Skeletal muscle cell (primary cell): ENCODE results near the gene HTRA2.

Experiments used
- DNase-seq: peaks from one replicate; pipeline ENCODE4 v3.0.0-alpha.2; 2010; ENCODE audit warnings: low read depth
- H3K4me3 ChIP-seq: 2 replicates; pipeline ENCODE4 v1.5.1; 2011; ENCODE audit warnings: low read depth, mild to moderate bottlenecking, control low read depth, low read length, moderate library complexity

Gene HTRA2

DNA sequence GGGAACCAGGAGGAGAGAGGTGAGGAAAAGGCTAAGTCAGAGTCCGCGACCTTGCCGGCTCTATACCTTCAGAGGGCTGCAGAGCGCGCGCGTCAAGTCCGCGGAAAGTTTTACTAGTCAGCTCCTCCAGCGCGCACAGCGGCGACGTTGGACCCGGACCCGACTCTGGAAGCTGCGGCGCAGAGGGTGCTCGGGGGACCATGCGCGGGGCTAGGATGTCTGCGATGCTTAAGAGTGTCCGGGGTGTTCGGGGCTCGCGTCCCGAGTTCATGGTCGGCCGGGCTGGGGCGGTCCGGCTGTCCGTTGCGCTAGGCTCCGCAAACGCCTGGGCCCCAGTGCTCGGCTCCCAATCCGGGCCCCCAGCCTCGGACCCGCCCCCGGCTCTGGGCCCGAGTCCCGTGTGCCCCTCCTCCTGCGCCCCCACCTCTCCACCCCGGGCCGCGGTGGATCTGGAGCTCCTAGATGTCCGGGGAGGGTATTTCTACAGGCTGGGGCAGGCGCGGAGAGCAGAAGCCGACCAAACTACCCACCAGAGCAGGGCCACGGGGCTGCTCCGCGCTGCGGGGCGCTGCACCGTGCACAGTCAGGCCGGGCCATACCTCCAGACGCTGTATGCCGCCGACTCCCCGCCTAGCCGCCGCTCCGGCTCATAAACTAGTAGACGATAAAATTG, 30.3 kb upstream of the HTRA2 start, which contains the start of gene LBX2:
Gene LBX2 (minus strand): TSS at position 337 of the 673 bp plus-strand sequence. CDS start 66 bp downstream, at position 271.
- peak within 1 kb of the TSS; percentile 41 for H3K4me3 ChIP-seq
- no peak for DNase-seq

DNA sequence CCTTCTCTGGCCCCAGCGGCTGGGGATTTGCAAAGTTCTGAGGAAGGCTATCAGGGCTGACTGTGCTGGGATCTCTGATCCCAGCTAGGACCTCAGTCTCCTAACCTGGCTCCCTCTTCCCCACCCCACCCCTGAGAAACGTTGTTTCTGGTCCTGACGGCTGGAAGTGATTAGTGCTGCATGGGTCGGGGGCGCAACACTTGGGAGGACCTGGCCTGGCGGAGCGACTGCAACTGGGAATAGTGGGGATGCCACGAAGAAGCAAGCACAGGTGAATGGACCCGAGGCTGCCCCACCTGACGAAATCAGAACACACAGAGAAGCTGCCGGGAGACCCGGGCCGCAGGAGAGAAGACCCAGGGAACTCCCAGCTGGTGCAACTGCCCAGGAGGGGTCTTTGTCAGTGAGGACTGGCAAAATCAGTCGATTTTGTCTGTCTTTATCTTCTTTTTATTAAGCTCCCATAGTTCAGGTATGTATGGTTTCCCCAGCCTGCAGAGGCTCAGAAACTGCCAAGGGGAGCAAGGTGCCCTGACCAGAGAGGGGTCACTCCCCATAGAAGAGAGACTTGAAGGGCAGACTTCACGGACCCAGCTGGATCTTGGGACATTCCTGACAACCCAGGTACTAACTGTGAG, 29.7 kb upstream of the HTRA2 start:
- peak overlapping the region; percentile 41 for H3K4me3 ChIP-seq
- DNase-seq = no peak

DNA sequence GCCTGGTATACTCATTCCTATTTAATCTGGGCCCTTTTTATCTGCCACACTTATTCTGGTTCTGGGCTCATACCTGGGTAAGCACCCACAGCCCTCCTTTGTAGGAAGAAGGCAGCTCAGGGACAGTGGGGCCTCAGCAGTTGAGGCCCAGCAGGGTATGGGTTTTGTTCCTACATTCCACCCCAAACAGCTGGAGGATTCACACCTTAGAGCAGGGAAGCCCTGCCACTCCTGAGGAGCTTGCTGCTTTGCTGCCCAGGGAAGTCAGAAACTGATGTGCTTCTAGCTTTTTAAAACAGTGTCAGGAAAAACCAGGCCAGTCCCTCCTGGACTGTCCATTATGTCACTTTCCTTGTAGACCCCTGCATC, 29.2 kb upstream of the HTRA2 start:
- no peak overlapping the region for H3K4me3 ChIP-seq
- DNase-seq = no peak

DNA sequence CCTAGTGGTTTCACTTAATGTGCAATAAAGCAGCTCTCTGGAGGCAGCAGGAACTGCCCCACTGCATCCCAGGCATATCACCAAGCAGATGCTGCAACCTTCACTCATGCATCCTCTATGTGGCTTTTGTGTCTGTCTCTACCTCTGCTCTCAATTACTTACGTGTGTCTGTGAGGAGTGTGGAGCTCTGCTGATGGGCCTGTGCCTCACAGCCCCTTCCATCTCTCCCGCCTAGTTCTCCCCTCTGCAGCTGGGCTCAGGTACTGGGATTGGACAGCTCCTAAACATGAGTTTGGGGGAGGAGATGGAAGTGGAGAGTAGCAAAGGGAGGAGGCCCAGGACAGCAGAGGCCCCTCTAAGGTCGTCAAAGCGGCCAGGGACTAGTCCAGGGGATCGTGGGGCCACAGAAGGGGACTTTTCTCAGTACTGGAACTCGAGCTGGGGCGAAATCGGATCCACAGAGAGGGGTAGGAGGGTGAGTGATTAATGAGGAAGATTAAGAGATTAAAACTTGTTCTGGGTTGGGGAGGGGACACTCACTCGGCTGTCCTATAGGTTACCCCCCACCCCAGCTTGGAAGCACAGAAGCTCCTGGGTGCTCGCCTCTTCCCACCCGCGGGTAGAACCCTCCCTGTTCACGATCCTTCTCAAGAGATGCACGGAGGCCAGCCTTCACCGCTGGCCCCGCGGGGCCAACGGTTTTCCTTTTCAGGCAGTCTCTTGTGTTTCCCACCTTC, 28.2 kb upstream of the HTRA2 start:
- no peak overlapping the region for H3K4me3 ChIP-seq
- DNase-seq = no peak

DNA sequence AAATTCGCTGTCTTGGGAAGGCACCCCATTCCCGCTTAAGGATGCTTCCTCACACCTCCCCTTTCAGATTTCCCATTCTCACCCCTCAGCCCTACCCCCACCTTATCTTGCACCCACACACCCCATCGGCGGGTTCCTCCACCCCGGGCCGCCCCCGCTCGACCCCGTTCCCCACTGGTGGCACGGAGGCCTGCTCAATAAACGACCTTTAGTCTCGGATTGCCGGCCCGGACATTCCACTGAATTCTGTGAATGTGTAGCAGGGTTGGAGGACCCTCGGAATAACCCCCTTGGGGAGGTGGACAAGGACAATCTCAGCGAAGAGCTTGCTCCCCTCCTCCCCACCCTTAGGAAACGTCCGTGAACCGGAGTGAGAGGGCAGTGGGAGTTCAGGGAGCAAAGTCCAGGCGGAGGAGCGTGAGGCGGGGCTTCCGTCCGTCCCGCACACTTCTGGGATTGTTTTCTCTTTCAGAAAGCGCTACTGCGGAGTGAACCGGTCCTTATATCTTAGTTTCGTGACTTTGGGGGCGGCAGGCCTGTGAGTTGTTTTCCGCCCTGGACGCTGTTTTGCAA, 27.5 kb upstream of the HTRA2 start:
- peak overlapping the region; percentile 54 for H3K4me3 ChIP-seq

DNA sequence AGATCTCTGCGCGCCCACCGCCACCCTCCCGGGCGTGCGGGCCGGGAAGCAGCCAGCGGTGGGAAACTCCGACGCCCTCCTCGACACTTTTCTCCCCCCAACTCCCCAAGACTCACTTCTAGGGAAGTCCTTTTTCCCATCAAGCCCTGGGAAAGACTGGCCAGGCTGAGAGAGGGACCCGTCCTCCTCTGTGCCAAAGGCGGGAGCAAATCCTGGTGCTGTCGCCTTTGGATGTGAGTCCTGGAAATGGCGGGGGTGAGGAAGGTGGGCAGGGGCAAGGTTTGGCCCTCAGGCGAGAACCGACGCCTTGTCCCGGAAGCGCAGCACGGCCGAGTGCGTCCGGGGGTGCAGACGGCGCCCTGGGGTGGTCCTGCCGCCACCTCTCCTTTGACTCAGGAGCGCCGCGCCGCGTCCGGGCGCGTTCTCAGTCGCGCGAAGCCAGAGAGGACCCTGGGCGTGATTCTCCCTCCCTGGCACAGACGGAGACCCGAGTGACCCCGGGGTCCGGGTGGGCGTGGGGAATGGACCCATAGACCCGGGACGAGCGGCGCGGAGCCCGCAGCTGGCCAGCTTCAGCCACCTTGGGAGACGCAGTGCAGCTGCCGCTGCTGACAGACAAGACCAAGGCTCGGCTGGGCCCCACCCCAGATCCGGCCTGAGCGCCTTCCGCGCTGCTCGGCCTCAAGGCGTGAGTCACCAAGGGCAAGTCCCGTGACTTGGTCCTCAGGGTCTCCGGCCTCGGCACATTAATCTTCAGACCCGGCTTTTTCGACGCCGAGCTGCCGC, 26.8 kb upstream of the HTRA2 start:
- peak; percentile 35 for DNase-seq
- H3K4me3 ChIP-seq = peak overlapping the region; percentile 54

More for the DNA sequence above, 27.5 kb upstream of the HTRA2 start:
- DNase-seq = no peak

DNA sequence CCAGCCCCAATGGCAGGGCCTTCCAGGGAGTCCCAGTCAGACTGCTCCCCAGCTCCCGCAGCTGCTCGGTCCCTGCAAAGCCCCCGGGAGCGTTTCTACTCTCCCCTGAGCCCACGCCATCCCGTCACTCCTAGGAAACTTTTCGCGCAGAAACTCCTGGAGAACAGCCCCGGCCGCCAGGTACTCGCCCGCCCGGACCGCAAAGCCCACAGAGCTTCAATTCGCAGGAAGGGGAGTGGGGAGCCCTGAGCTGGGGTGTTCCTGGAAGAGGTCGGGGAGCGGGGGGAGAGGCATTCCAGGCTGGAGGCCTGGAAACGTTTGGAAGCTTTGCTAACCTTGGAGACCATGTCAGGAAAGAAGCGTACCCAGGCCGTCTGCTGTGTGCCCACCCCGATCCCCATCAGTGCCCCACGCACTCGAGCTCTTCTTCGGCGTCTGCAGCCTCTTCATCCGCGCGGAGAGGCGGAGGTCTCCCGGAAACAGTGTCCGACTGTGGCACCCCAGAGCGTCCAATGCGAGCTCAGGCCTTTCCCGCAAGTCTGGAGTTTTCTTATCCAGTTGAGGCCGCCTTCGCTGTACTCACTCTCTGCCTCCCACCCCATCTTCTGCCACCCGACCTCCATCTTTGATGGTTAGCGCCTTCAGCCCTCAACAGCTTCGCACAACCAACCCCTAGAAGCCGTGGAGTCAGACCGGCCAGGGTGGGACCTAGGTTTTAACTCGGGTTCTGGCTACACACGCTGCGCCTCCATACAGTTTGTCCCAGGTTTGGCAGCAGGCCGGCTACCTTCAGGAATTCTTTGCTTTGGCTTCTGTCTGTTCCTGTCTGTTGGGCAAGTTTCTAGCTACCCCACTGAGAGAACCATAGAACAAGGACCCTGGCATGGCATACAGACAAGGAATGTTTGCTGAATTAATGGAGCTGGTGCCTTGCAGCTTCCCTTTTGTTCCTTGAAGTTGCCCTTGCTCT, 25.9 kb upstream of the HTRA2 start:
- no peak for DNase-seq
- H3K4me3 ChIP-seq = peak overlapping the region; percentile 54

DNA sequence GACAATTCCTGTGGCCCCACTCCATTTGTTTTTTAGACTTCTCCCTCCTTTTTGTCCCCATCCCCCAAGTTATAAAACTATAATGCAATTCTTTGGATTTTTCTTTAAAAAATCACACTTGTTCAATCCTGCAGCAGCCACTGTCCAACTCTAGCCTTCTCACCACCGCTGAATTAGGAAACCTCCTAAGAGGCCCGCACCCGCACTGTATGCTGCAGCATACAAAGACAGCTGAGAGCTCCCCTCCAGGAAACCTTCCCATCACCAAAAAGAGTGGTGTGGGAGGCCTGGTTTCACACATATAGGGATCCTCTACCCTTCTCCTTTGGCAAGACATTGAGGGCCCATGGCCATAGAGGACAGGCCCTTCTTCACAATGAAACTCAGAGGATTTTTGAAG, 25.1 kb upstream of the HTRA2 start:
- no peak overlapping the region for H3K4me3 ChIP-seq
- no peak for DNase-seq

DNA sequence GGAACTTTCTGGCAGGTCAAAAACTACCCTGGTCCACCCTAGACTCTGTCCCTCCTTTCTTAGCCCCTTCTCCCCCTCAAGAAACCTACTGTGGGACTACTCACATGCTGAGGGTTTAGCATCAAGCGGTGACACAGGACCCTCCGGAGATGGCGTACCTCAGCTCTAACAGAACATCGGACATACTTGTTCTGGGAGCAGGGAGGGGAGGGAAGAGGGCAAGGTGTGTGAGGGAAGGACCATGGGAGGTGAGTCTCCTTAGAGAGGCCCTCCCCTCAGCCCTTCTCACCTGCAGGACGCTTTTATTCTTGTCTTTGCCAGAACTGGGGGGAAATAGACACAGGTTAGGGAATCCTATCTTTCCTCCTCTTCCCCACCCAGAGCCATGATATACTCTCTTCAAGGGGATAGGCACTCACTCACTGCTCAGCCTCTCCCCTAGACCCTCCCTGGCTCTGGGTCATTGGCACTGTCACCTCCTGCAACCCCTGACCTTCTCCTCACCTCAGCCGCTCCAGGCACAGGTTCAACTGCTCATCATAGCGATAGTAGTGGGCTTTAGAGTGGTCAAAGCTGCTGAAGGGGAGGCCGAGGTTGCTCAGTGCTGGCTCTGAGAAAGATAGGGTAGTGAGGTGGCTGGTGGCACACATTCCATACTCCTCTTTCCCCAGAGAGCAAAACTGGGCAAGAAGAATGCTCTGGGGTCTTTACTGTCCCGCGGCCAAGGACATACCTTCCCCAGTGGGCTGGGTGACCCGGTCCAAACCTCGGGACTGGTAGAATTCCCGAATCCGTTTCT, 24.1 kb upstream of the HTRA2 start:
- DNase-seq = no peak

DNA sequence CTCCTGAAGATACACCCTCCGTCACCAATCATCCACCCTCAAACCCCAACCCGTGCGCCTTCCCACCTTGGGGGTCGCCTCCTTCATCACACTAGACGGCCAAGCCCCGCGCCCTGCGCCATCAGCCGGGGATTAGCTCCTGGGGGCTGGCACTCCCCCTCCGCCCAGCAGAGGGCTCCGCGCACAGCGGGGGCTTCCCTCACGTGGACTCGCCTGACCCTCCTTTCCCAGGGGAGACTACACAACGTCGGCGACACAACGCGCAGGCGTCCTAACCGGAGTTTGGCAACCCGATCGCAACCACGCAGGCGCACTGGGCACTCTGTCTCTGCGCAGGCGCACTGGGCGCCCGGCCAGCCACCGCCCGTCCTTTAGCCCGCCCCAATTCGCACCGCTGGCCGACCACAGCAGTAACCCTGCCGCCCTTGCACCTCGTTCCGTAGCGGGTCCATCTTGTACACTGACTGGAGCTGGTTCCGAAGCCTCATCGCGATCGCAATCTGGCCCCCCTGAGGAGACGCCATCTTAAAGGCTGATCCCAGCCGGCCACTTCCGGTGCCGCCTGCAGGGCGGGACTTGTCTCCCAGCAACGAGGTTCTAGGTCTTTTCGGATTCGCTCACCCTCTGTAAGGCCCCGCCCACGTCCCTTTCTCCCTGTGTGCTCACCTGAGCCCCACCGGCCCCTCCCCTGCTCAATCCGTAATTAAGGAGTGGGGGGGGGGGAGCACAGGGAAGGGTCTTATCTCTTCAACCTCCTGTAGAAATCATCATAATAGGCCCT, 22.4 kb upstream of the HTRA2 start, which contains the start of gene PCGF1:
Gene PCGF1 (minus strand): TSS at position 551 of the 781 bp plus-strand sequence. CDS start 27 bp downstream, at position 524.
- peak; percentile 90 for DNase-seq
- peak within 1 kb of the TSS; percentile 89 for H3K4me3 ChIP-seq

More for the DNA sequence above, 24.1 kb upstream of the HTRA2 start:
- H3K4me3 ChIP-seq = peak overlapping the region; percentile 5

DNA sequence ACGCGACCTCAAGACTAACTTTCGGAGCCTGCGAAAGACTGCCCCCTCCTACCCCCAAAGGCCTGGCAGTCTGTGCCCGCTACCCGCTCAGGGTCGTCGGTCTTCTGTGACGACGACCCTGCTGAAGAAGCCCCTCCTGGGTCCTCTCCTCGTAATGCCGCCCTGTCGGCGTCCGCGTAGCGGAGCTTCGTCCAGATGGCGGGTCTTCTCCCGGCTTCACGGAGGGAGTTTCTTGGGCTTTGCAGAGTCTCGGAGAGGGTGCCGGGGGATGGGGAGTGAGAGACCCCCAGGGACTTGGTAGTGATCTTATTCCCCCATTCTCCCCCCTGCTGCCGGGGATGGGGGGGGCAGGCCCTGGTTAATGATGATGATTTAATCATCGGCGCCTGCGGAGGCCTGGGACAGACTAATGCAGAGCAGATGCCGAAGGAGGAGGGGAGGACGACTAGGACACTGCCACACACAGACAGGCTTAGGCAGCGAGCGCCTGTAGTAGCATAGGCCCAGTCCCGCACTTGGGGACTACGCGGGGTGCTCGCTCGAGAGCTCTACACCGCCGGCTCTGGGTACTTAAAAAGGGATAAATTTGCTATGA, 21.7 kb upstream of the HTRA2 start:
- H3K4me3 ChIP-seq = peak overlapping the region; percentile 89
- DNase-seq = no peak

DNA sequence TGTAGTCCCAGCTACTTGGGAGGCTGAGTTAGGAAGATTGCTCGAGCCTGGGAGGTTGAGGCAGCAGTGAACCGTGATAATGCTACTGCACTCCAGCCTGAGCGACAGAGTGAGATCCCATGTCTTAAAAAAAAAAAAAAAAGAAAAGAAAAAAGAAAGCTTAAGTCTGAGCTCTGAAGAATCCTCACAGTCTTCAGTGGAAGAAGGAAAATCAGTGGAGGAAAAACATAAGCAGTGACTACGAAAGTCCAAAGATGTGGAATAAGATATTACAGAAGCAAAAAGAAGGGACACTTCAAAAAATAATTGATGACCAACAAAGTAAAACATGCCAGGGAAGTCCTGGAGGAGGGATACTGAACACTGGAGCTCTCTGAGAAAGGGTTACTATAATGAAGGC, 19.5 kb upstream of the HTRA2 start:
- no peak overlapping the region for H3K4me3 ChIP-seq
- DNase-seq = no peak

DNA sequence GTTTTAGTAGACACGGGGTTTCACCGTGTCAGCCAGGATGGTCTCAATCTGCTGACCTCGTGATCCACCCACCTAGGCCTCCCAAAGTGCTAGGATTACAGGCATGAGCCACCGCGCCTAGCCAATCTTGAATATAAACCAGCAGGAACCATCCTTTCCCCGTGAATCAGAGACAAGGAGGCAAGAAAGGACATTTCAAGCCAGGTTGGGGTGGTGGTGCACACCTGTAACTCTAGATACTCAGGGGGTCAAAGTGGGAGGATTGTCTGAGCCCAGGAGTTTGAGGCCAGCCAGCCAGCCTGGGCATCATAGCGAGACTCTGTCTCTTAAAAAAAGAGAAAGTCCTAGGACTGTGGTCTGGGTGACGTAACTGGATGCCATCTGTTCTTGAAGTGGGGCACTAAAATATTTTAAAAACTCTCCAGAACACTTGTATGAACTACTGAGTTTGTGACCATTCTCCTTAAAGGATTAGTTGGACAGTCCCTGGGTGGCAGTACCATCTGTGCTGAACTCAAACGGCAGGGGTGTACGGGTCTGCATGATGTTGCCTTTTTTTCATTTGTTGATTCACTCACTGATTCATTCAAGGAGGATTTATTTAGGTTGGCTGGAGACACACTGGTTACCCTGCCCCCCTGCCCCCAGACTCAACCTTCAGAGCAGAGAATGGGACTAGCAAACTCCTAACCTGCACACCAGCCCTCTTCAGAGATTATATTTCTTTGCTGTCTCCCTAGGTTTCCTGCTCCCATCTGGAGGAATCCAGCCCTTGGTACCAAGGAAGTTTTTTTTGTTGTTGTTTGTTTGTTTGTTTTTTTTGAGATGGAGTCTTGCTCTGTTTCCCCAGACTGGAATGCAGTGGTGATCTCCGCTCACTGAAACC, 18.4 kb upstream of the HTRA2 start:
- no peak for DNase-seq

DNA sequence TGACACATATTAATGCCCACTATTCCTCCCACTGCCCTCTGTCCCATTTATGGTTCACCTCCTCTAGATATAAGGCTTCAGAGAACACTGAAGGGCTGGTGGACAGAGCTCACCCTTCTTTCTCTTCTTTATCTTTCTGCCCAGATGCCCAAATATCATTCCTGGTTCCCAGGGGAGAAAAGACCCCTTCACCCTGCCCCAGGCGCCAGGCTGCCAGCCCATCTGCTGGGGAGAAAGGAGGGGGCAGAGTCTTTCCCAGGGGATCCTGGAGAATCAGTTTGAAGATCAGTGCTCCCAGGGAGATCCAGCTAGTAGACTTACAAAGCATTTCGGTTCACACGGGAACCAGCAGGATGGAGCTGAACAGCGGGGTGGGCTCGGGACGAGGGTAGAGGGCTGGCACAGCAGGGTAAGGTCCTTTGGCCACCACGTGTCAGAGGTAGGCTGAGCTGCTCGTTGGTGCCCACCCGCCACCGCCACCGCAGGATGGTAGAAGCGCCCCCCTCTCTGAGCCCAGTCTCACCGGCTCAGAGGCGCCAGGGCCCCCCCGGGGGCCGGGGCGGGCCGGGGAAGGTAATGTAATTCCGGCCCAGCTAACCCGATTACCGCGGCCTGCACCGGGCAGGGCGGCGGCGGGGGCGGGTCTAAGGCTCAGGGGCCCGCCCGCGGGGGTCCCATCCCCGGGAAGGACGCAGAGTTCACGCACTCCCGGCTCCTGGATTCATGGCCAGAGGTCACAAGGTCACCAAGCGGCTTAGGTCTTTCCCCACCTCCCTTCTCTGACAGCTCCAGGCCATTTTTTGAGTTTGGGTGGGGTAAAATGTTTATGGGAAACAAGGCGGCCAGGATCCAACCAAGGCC, 16.8 kb upstream of the HTRA2 start:
- H3K4me3 ChIP-seq = no peak overlapping the region
- no peak for DNase-seq

More for the DNA sequence above, 18.4 kb upstream of the HTRA2 start:
- no peak overlapping the region for H3K4me3 ChIP-seq
